ENCODE results near the gene DHRS13.
A peak's percentile ranks its signal among the peaks of the same experiment; 100 is the strongest.
"Not testable (repeated sequence)": the region's sequence is repeated elsewhere in the genome, so short reads cannot be mapped to it uniquely, and the experiment has no call there.

Gene DHRS13

DNA sequence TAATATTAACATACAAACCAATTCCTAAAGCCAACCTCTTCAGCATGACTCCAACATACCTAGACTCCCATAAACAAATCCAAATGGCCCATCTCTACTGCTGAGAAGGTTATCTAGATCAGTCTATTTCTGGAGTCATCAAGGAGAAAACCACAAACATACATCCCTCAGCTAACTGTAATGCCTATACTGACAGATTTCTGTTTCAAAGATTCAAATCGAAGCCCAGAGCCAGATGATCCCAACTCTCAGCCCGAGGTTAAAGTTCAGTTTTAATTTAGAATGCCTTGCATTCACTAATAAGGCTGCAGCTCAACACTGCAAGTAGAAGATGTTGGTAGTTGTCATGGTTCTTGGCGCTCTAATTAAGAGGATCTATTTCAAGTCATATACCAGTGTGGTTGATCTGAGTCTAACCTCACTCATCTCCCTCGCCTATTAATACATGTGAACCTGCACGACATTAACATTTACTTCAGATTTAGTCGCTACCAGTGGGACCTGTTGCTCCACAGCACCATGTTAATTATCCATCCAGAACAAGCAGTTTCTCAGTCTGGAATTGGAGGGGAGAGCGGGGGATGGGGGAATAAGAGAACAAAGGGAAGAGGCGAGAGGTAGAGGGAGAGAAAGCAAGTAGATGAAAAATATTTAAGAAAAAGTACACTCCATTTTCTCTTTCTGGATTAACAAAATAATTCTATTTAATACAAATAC is 33.0 kb upstream of the DHRS13 start:
- TF ChIP-seq, protein P1, sequence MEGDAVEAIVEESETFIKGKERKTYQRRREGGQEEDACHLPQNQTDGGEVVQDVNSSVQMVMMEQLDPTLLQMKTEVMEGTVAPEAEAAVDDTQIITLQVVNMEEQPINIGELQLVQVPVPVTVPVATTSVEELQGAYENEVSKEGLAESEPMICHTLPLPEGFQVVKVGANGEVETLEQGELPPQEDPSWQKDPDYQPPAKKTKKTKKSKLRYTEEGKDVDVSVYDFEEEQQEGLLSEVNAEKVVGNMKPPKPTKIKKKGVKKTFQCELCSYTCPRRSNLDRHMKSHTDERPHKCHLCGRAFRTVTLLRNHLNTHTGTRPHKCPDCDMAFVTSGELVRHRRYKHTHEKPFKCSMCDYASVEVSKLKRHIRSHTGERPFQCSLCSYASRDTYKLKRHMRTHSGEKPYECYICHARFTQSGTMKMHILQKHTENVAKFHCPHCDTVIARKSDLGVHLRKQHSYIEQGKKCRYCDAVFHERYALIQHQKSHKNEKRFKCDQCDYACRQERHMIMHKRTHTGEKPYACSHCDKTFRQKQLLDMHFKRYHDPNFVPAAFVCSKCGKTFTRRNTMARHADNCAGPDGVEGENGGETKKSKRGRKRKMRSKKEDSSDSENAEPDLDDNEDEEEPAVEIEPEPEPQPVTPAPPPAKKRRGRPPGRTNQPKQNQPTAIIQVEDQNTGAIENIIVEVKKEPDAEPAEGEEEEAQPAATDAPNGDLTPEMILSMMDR (IDR thresholded peaks at IDR 0.05): no peak
- no peak for TF ChIP-seq ZFX (IDR thresholded peaks at IDR 0.05; ENCODE audit: borderline replicate concordance)
- H3K27ac ChIP-seq: no peak overlapping the region

DNA sequence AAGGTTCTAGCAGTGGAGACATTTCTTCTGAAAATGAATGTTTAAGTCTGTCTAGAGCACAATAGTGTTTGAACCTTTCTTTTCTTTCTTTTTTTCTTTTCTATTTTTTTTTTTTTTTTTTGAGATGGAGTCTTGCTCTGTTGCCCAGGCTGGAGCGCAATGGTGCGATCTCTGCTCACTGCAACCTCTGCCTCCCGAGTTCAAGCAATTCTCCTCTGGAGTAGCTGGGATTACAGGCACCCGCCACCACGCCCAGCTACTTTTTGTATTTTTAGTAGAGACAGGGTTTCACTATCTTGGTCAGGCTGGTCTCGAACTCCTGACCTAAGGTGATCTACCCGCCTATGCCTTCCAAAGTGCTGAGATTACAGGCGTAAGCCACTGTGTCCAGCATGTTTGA is 31.6 kb upstream of the DHRS13 start:
- H3K27ac ChIP-seq: not testable (repeated sequence)

DNA sequence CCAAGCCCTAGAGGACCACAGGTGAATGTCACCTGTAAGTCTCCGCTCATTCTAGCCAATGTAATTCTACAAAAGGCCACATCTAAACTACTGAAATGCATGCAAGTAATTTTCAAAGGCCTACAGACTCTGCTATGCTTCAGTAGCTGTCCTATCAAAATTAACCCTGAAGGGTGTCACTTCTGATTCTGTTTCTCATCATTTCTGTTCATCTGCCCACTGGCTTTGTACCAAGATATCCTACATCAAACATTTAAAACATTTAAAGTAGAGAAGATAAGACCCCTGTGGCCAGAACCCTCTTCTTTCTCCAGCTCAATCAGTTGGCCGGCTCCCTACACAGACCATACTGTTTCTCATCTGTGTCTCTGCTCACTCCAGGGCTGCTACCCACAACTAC is 26.9 kb upstream of the DHRS13 start:
- H3K27ac ChIP-seq: no peak overlapping the region
- no peak for TF ChIP-seq ZFX (IDR thresholded peaks at IDR 0.05; ENCODE audit: borderline replicate concordance)
- TF ChIP-seq, protein P1 (IDR thresholded peaks at IDR 0.05): no peak

DNA sequence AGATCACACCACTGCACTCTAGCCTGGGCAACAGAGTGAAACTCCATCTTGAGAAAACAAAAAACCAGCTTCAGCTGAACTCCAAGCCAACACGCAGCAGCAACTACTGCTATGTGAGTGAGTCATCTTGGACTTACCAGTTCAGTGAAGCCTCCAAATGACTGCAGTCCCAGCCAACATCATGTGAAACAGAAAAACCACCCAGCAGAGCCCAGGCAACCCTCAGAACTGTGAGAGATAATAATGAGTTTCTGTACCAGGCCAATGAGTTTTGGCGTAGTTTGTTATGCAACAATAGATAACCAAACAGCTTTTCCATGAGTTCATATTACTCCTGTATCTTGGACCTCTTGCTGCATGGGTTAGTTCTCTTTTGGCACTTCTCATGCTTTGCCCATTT is 25.2 kb upstream of the DHRS13 start:
- no peak overlapping the region for H3K27ac ChIP-seq
- TF ChIP-seq ZFX (IDR thresholded peaks at IDR 0.05; ENCODE audit: borderline replicate concordance): no peak
- TF ChIP-seq, protein P1 (IDR thresholded peaks at IDR 0.05): no peak

DNA sequence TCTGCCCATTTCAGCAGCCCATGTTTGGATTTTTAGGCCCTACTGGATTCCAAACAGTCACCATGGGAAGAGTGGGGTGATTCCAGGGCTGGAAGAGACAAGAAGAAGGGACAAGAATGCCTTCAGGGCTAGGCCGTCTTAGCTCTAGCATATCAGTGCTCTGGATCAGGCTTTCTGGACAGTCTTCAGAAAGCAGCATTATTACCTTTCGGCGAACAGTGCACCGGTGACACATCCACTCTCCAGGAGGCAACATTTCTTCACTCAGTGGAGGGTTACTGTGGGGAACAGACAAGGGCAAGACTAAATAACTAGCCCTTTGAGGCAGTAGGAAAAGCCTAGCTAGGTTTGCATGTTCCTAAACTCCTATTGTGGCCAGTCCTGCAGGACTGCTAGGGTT is 23.9 kb upstream of the DHRS13 start:
- TF ChIP-seq, protein P1 (IDR thresholded peaks at IDR 0.05): no peak
- TF ChIP-seq ZFX (IDR thresholded peaks at IDR 0.05; ENCODE audit: borderline replicate concordance): no peak
- H3K27ac ChIP-seq: no peak overlapping the region

DNA sequence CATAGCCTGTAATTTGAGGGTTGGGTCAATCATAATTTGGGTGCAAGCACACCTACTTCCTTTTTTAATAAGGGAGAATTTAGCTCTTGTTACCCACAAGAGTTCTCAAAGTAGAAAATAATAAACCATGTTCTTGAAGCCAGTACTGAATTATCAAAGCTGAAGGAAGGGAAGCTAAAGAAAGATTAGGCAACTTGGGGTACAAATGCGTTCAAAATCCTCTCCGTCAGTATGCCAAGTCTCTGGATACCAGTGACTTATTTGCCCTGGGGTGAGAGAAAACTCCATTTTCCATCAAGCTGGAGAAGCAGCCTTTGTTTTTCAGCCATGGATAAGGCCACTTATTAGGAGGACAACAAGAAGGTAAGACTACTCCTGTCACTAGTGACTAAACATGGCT is 23.5 kb upstream of the DHRS13 start:
- TF ChIP-seq, protein P1 (IDR thresholded peaks at IDR 0.05): no peak
- TF ChIP-seq ZFX (IDR thresholded peaks at IDR 0.05; ENCODE audit: borderline replicate concordance): no peak
- H3K27ac ChIP-seq: no peak overlapping the region

DNA sequence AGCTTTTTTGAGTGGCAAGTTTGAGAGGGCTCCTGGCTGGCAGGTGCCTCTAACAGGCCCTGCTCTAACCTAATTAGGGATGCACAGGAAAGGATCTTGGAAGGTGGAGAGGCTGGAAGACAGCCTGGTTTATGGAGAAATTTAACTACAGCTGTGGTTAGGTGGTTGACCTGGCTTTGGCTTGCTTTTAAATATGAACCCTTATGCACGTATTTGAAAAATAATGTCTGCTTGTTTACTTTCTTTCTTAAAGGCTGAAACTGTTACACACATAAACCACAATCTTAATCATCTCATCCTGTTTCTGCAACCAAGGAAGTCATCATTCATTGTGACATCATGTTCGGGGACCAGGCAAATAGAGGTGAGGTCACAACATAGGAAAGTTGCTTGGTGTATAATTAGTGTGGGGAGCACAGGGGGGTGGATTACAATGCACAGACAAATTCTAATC is 23.1 kb upstream of the DHRS13 start:
- no peak overlapping the region for H3K27ac ChIP-seq
- TF ChIP-seq, protein P1 (IDR thresholded peaks at IDR 0.05): no peak

DNA sequence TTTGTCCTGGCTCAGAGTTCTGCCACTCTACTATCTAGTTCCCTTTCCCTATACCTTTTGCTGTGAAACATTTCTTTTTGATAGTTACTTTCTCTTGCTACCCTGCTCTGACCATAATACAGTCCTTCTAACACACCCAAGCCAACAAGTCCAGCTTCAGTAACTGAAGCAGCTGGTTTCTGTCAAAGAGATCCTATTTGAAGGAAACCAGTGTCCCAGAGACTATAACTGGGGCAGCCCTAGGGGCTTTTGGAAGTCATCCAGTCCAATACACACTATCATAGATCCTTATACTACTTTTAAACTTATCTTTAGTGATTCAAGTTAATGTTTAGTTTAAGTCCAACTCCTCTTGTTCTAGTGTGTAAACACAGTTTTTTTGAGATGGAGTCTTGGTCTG is 17.3 kb upstream of the DHRS13 start:
- peak overlapping the region; percentile 9 for H3K27ac ChIP-seq
- TF ChIP-seq ZFX (IDR thresholded peaks at IDR 0.05; ENCODE audit: borderline replicate concordance): no peak
- TF ChIP-seq, protein P1 (IDR thresholded peaks at IDR 0.05): no peak

Data from 22Rv1 (cell line).